A673 (cell line): ENCODE results near the gene CNPY1. TPM values are rescaled to one million over a fixed set of nuclear protein-coding genes. Genes with fewer than 3 reads are reported as not detected.

Source experiments
- BruUV-seq: library from RNA; stranded (reverse); fragments of 400-500 nt; replicated peaks from 2 replicates; lab custom pipeline; 2021; lab: Mats Ljungman, UMichigan
- CTCF ChIA-PET: fragments of 300-600 bp; sonication (Branson Sonifier 250); formaldehyde crosslinking; loops from one replicate; lab custom pipeline; 2022; ENCODE audit warnings: antibody characterized with exemption; lab: Charles Lee
- POLR2A ChIA-PET: fragments of 300-600 bp; sonication (Branson Sonifier 250); formaldehyde crosslinking; loops from one replicate; lab custom pipeline; 2022; ENCODE audit warnings: antibody characterized with exemption; ENCODE audit not compliant: low non-redundant PET; lab: Charles Lee
- DNase-seq: peaks from one replicate; pipeline ENCODE4 v3.0.0-alpha.2; 2015; ENCODE audit warnings: low spot score
- H3K27ac ChIP-seq: fragments of 200-600 bp; sonication (generic); 2 replicates; pipeline ENCODE4 v1.5.1; 2016; ENCODE audit warnings: mixed run types, low read depth, mild to moderate bottlenecking, mixed read lengths, antibody characterized with exemption, low read length; ENCODE audit not compliant: poor library complexity, severe bottlenecking
- H3K27me3 ChIP-seq: fragments of 200-600 bp; sonication (generic); replicated peaks from 2 replicates; pipeline ENCODE4 v1.6.1; 2017; ENCODE audit warnings: mixed run types, low read depth, mild to moderate bottlenecking, mixed read lengths, antibody characterized with exemption, low read length; ENCODE audit not compliant: insufficient read depth, poor library complexity
- H3K36me3 ChIP-seq: fragments of 200-600 bp; sonication (generic); 2 replicates; pipeline ENCODE4 v1.6.1; 2016; ENCODE audit warnings: mixed run types, mild to moderate bottlenecking, mixed read lengths, antibody characterized with exemption, low read length; ENCODE audit not compliant: insufficient read depth, poor library complexity, severe bottlenecking
- H3K4me1 ChIP-seq: fragments of 200-600 bp; sonication (generic); 2 replicates; pipeline ENCODE4 v1.6.1; 2017; ENCODE audit warnings: mixed run types, mild to moderate bottlenecking, mixed read lengths, antibody characterized with exemption, low read length; ENCODE audit not compliant: insufficient read depth, poor library complexity, severe bottlenecking
- H3K4me3 ChIP-seq: fragments of 200-600 bp; sonication (generic); 2 replicates; pipeline ENCODE4 v1.5.1; 2016; ENCODE audit warnings: low read depth, mixed run types, mild to moderate bottlenecking, mixed read lengths, low read length; ENCODE audit not compliant: poor library complexity, severe bottlenecking
- H3K9me3 ChIP-seq: fragments of 200-600 bp; sonication (generic); 2 replicates; pipeline ENCODE4 v1.6.1; 2016; ENCODE audit warnings: mixed run types, low read depth, mild to moderate bottlenecking, mixed read lengths, antibody characterized with exemption, low read length; ENCODE audit not compliant: poor library complexity, severe bottlenecking
- CTCF ChIP-seq: fragments of 300-800, 200-600 bp; sonication (generic); conservative IDR thresholded peaks from 2 replicates; pipeline ENCODE4 v1.5.1; 2017; ENCODE audit warnings: low read depth, mild to moderate bottlenecking, antibody characterized with exemption, low read length, moderate library complexity, mixed read lengths
- EZH2 ChIP-seq: fragments of 200-600 bp; sonication (generic); IDR thresholded peaks from 2 replicates; pipeline ENCODE4 v1.6.1; 2017; ENCODE audit warnings: borderline replicate concordance, low read depth, mild to moderate bottlenecking, mixed read lengths, antibody characterized with exemption, low read length; ENCODE audit not compliant: poor library complexity, severe bottlenecking
- intact Hi-C: fragments of 100-400 bp; cut with micrococcal nuclease; formaldehyde crosslinking; loops from one replicate; pipeline ENCODE4 v1.10.0; 2022; ENCODE audit not compliant: unreplicated experiment
- total RNA-seq: library from RNA; stranded (reverse); gene quantifications from 2 replicates; pipeline ENCODE4 v1.2.3, GENCODE V29; 2021

Gene CNPY1
- total RNA-seq, 1 experiment from 2014 or later, result not detected

GRCh38 chr7:155495440-155496248 is 50.7 kb downstream of the CNPY1 start:
- peaks cover 35% of the 10 kb centered on the region for H3K27me3 ChIP-seq
- TF ChIP-seq EZH2, result no peak
- TF ChIP-seq CTCF, result no peak
- POLR2A ChIA-PET, result no interaction called here

GRCh38 chr7:155494551-155494950 is 51.8 kb downstream of the CNPY1 start:
- CTCF ChIA-PET, result no interaction called here
- no TSS peak for BruUV-seq
- no peak overlapping the region for H3K4me3 ChIP-seq
- DNase-seq, result no peak
- H3K4me1 ChIP-seq, result no peaks in the 10 kb centered on the region
- intact Hi-C loops, result no loop called here
- H3K27ac ChIP-seq, result no peak overlapping the region
- peaks cover 24% of the 10 kb centered on the region for H3K27me3 ChIP-seq
- POLR2A ChIA-PET, result no interaction called here
- H3K9me3 ChIP-seq, result no peaks in the 10 kb centered on the region
- TF ChIP-seq EZH2 (no peak), CTCF (no peak)
- no peaks in the 10 kb centered on the region for H3K36me3 ChIP-seq

More at GRCh38 chr7:155495440-155496248, 50.7 kb downstream of the CNPY1 start:
- Histone ChIP-seq H3K4me1 (no peaks in the 10 kb centered on the region), H3K4me3 (no peak overlapping the region), H3K36me3 (no peaks in the 10 kb centered on the region), H3K27ac (no peak overlapping the region), H3K9me3 (no peaks in the 10 kb centered on the region)
- DNase-seq, result no peak
- BruUV-seq, result no TSS peak
- CTCF ChIA-PET, result no interaction called here
- intact Hi-C loops, result no loop called here

- DNase-seq, result no peak
- Histone ChIP-seq H3K4me1 (no peaks in the 10 kb centered on the region), H3K9me3 (no peaks in the 10 kb centered on the region), H3K4me3 (no peak overlapping the region), H3K27ac (no peak overlapping the region), H3K36me3 (no peaks in the 10 kb centered on the region), H3K27me3 (peaks cover 18% of the 10 kb centered on the region)
- intact Hi-C loops, result no loop called here
- BruUV-seq, result no TSS peak
- TF ChIP-seq EZH2 (no peak), CTCF (no peak)
- POLR2A ChIA-PET, result no interaction called here
- CTCF ChIA-PET, result no interaction called here
Observed at GRCh38 chr7:155493744-155494538, 52.4 kb downstream of the CNPY1 start.
